ENCODE results near the gene TTC12. TPM values are rescaled to one million over a fixed set of nuclear protein-coding genes. Genes with fewer than 3 reads are reported as not detected.

TTC12 gene
- total RNA-seq, 4 donors from 2014 or later = 10.8 to 23.5 (median 17.2) TPM

- H3K9me3 ChIP-seq = no peaks in the 10 kb centered on the region
- H3K27me3 ChIP-seq = no peaks in the 10 kb centered on the region
- ATAC-seq = no peak
- H3K4me3 ChIP-seq = no peak overlapping the region
- TF ChIP-seq, protein P1, sequence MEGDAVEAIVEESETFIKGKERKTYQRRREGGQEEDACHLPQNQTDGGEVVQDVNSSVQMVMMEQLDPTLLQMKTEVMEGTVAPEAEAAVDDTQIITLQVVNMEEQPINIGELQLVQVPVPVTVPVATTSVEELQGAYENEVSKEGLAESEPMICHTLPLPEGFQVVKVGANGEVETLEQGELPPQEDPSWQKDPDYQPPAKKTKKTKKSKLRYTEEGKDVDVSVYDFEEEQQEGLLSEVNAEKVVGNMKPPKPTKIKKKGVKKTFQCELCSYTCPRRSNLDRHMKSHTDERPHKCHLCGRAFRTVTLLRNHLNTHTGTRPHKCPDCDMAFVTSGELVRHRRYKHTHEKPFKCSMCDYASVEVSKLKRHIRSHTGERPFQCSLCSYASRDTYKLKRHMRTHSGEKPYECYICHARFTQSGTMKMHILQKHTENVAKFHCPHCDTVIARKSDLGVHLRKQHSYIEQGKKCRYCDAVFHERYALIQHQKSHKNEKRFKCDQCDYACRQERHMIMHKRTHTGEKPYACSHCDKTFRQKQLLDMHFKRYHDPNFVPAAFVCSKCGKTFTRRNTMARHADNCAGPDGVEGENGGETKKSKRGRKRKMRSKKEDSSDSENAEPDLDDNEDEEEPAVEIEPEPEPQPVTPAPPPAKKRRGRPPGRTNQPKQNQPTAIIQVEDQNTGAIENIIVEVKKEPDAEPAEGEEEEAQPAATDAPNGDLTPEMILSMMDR (IDR thresholded peaks at IDR 0.05) = no peak
- TF ChIP-seq POLR2AphosphoS5 (IDR thresholded peaks at IDR 0.05) (no peak), POLR2A (IDR thresholded peaks at IDR 0.05) (no peak)
- H3K27ac ChIP-seq = no peak overlapping the region
- H3K4me1 ChIP-seq = no peaks in the 10 kb centered on the region
- WGBS, 2 donors (ENCODE audit: low coverage in 1 of 2) = 93 to 100% methylated on average over 2 of the region's 2 CpGs
- no peaks in the 10 kb centered on the region for H3K36me3 ChIP-seq
Observed at GRCh38 chr11:113283881-113284280, 30.5 kb upstream of the TTC12 start.

GRCh38 chr11:113286009-113286408, 28.4 kb upstream of the TTC12 start:
- no peak for ATAC-seq
- 92% methylated on average over 2 of the region's 3 CpGs; no CpG with 5 or more reads in 1 of the 2 donors for WGBS, 2 donors (ENCODE audit: low coverage in 1 of 2)
- H3K4me3 ChIP-seq = no peak overlapping the region
- no peaks in the 10 kb centered on the region for H3K27me3 ChIP-seq
- H3K36me3 ChIP-seq = no peaks in the 10 kb centered on the region
- peaks cover 0 to 4% (median 0%) of the 10 kb centered on the region in 3 donors for H3K4me1 ChIP-seq
- no peaks in the 10 kb centered on the region for H3K9me3 ChIP-seq
- TF ChIP-seq POLR2AphosphoS5 (IDR thresholded peaks at IDR 0.05) = no peak
- TF ChIP-seq POLR2A (IDR thresholded peaks at IDR 0.05) = no peak
- TF ChIP-seq EP300 (IDR thresholded peaks at IDR 0.05) = no peak
- TF ChIP-seq, protein P1 (IDR thresholded peaks at IDR 0.05) = no peak
- H3K27ac ChIP-seq = no peak overlapping the region

- TF ChIP-seq, protein P1 (IDR thresholded peaks at IDR 0.05) = no peak
- TF ChIP-seq POLR2AphosphoS5 (IDR thresholded peaks at IDR 0.05) = no peak
- TF ChIP-seq EP300 (IDR thresholded peaks at IDR 0.05) = no peak
- no peak for TF ChIP-seq POLR2A (IDR thresholded peaks at IDR 0.05)
- H3K4me3 ChIP-seq = no peak overlapping the region
- ATAC-seq = no peak
- no peaks in the 10 kb centered on the region for H3K36me3 ChIP-seq
- WGBS, 2 donors (ENCODE audit: low coverage in 1 of 2) = 19 to 55% methylated on average over 2 to 7 of the region's 11 CpGs
- no peaks in the 10 kb centered on the region for H3K9me3 ChIP-seq
- no peak overlapping the region for H3K27ac ChIP-seq
- H3K27me3 ChIP-seq = no peaks in the 10 kb centered on the region
- H3K4me1 ChIP-seq = peaks cover 0 to 4% (median 0%) of the 10 kb centered on the region in 3 donors
Observed at GRCh38 chr11:113286509-113287497, 27.6 kb upstream of the TTC12 start.

DNA sequence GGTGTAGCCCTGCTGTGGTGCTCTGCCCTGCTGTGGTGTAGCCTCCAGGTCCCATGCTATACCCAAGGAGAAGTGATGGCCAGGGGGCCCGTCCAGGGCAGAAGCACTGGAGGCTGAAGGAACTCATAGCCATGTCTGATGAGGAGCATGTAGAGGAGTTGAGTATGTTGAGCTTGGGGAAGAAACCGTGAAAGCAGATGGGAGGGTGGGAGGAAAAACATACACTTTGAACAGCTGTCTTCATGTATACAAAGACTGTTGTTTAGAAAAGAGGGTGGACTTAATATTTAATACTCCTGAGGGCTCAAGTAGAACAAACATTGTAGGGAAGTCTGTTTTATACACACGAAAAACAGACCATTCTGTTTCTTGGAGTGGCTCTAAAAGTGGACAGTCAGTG, 26.6 kb upstream of the TTC12 start:
- no peak for ATAC-seq
- peaks cover 0 to 4% (median 0%) of the 10 kb centered on the region in 3 donors for H3K4me1 ChIP-seq
- WGBS, 2 donors (ENCODE audit: low coverage in 1 of 2) = 35 to 58% methylated on average over 3 of the region's 3 CpGs

More for the DNA sequence above, 26.6 kb upstream of the TTC12 start:
- Histone ChIP-seq H3K4me3 (no peak overlapping the region), H3K36me3 (no peaks in the 10 kb centered on the region), H3K27ac (no peak overlapping the region), H3K9me3 (no peaks in the 10 kb centered on the region), H3K27me3 (no peaks in the 10 kb centered on the region)
- TF ChIP-seq, protein P1 (IDR thresholded peaks at IDR 0.05) = no peak
- TF ChIP-seq EP300 (IDR thresholded peaks at IDR 0.05) (no peak), POLR2AphosphoS5 (IDR thresholded peaks at IDR 0.05) (no peak), POLR2A (IDR thresholded peaks at IDR 0.05) (no peak)
